K562 (cell line): ENCODE measurements around the gene MICU1. TPM values are rescaled to one million over a fixed set of nuclear protein-coding genes. Genes with fewer than 3 reads are reported as not detected.

Source experiments
- ATF2 ChIP-seq: sonication (generic); formaldehyde crosslinking; IDR thresholded peaks from 2 replicates; pipeline ENCODE4 v1.8.1; 2022; ENCODE audit warnings: missing genetic modification reagents
- ELF1 ChIP-seq: fragments of 200-800 bp; sonication (Bioruptor generic); IDR thresholded peaks from 2 replicates; pipeline ENCODE4 v1.6.1; 2016; ENCODE audit warnings: missing genetic modification characterization, missing compliant biosample characterization
- HDAC3 ChIP-seq: fragments of 450-650 bp; IDR thresholded peaks from 2 replicates; pipeline ENCODE4 v1.6.1; 2018; ENCODE audit warnings: borderline replicate concordance, mild to moderate bottlenecking, moderate library complexity; ENCODE audit not compliant: partially characterized antibody
- SMAD2 ChIP-seq: fragments of 150-350 bp; IDR thresholded peaks from 2 replicates; pipeline ENCODE4 v1.6.1; 2014; ENCODE audit warnings: low read depth, mild to moderate bottlenecking, low read length
- SPI1 ChIP-seq: IDR thresholded peaks from 2 replicates; pipeline ENCODE4 v1.6.1; 2011; ENCODE audit warnings: low read depth, low read length, control low read depth, borderline replicate concordance
- ZC3H8 ChIP-seq: fragments of 450-650 bp; IDR thresholded peaks from 2 replicates; pipeline ENCODE4 v1.6.1; 2017
- ZNF395 ChIP-seq: fragments of 200-800 bp; sonication (Bioruptor generic); IDR thresholded peaks from 2 replicates; pipeline ENCODE4 v1.6.1; 2017; ENCODE audit warnings: missing genetic modification characterization, missing compliant biosample characterization
- polyA plus RNA-seq, 8 experiments: library from polyadenylated mRNA; depleted of rRNA in 4 of 8; stranded (reverse) in 5 of 8; unstranded in 3 of 8; fragments of >200 nt; fragmentation: Nextera tagmentation in 2 of 8; fragmentation: Illumina TruSeq in 1 of 8; extraction: Ambion mirVana in 2 of 8; extraction: Trizol in 1 of 8; gene quantifications; 2 replicates each; pipeline versions ENCODE4 v1.2.1 to v1.2.3, GENCODE V29; 2011 to 2014; ENCODE audit warnings: inconsistent platforms in 1 of 8, missing spikeins in 1 of 8
- total RNA-seq, 7 experiments: library from RNA; depleted of rRNA in 6 of 7; stranded (reverse); fragments of >200 nt in 6 of 7; fragmentation: Illumina TruSeq in 2 of 7; extraction: Trizol in 2 of 7; gene quantifications; 2 replicates each; pipeline versions ENCODE4 v1.2.1 to v1.2.3, GENCODE V29; 2011 to 2021; ENCODE audit warnings: low replicate concordance in 1 of 7
- TF ChIP-seq, protein P1 (sequence below), 2 experiments: IDR thresholded peaks; 2 replicates each; pipeline ENCODE4 v1.6.1; 2012; ENCODE audit warnings: improper control_type of control experiment in 2 of 2, low read depth in 2 of 2, low read length in 2 of 2, borderline replicate concordance in 1 of 2
- TF ChIP-seq, protein P2 (sequence below): fragments of 450-650 bp; formaldehyde crosslinking; IDR thresholded peaks from 2 replicates; pipeline ENCODE4 v1.4.0; 2020; ENCODE audit warnings: mild to moderate bottlenecking, moderate library complexity

The MICU1 gene
- total and polyA plus RNA-seq, 9 of the 15 experiments (the other 6 are each of a cell fraction or from before 2014, with no cell fraction given): 29.3 to 76.8 (median 48.4) TPM

GRCh38 chr10:72625276-72625607, 637 bp downstream of the MICU1 start (continued):
- TF ChIP-seq, protein P1, sequence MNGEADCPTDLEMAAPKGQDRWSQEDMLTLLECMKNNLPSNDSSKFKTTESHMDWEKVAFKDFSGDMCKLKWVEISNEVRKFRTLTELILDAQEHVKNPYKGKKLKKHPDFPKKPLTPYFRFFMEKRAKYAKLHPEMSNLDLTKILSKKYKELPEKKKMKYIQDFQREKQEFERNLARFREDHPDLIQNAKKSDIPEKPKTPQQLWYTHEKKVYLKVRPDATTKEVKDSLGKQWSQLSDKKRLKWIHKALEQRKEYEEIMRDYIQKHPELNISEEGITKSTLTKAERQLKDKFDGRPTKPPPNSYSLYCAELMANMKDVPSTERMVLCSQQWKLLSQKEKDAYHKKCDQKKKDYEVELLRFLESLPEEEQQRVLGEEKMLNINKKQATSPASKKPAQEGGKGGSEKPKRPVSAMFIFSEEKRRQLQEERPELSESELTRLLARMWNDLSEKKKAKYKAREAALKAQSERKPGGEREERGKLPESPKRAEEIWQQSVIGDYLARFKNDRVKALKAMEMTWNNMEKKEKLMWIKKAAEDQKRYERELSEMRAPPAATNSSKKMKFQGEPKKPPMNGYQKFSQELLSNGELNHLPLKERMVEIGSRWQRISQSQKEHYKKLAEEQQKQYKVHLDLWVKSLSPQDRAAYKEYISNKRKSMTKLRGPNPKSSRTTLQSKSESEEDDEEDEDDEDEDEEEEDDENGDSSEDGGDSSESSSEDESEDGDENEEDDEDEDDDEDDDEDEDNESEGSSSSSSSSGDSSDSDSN (IDR thresholded peaks at IDR 0.05; ENCODE audit: borderline replicate concordance in 1 of 2, low read depth in 2 of 2, low read length in 2 of 2): no peak
- TF ChIP-seq ZNF395 (CRISPR knock-in tag) (0 out of 2 replicates have a peak, but pooled peaks have one; percentile 7), SMAD2 (no peak), ATF2 (no peak), SPI1 (peak; percentile 52; the same call in 1 of the 2 replicates), ZC3H8 (no peak), ELF1 (tag) (0 out of 2 replicates have a peak, but pooled peaks have one; percentile 43), HDAC3 (peak; percentile 43)
- TF ChIP-seq, protein P2, sequence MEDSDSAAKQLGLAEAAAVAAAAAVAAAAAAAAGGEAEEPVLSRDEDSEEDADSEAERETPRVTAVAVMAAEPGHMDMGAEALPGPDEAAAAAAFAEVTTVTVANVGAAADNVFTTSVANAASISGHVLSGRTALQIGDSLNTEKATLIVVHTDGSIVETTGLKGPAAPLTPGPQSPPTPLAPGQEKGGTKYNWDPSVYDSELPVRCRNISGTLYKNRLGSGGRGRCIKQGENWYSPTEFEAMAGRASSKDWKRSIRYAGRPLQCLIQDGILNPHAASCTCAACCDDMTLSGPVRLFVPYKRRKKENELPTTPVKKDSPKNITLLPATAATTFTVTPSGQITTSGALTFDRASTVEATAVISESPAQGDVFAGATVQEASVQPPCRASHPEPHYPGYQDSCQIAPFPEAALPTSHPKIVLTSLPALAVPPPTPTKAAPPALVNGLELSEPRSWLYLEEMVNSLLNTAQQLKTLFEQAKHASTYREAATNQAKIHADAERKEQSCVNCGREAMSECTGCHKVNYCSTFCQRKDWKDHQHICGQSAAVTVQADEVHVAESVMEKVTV: no peak
